ENCODE measurements around the gene MAGEC3.
"Not testable (repeated sequence)": the region's sequence is repeated elsewhere in the genome, so short reads cannot be mapped to it uniquely, and the experiment has no call there.

Gene MAGEC3

GRCh38 chrX:141838016-141838415 lies at the start of gene MAGEC3:
Gene MAGEC3 (plus strand): TSS chrX:141838316. CDS start chrX:141838316, 0 bp downstream.
- DNase-seq (ENCODE audit: low read depth), result no peak

- no peak for DNase-seq (ENCODE audit: low read depth)
Observed at GRCh38 chrX:141791856-141792255, 46.3 kb upstream of the MAGEC3 start.

- no peak for DNase-seq (ENCODE audit: low read depth)
Observed at GRCh38 chrX:141811438-141811837, 26.7 kb upstream of the MAGEC3 start.

- no peak for DNase-seq (ENCODE audit: low read depth)
Observed at GRCh38 chrX:141814213-141814857, 23.8 kb upstream of the MAGEC3 start.

- DNase-seq (ENCODE audit: low read depth), result no peak
Observed at GRCh38 chrX:141815904-141816303, 22.2 kb upstream of the MAGEC3 start.

- DNase-seq (ENCODE audit: low read depth), result no peak
Observed at GRCh38 chrX:141832247-141832646, 5.9 kb upstream of the MAGEC3 start.

GRCh38 chrX:141839856-141840255 lies 1.7 kb downstream of the MAGEC3 start:
- DNase-seq (ENCODE audit: low read depth), result no peak

- DNase-seq (ENCODE audit: low read depth), result no peak
Observed at GRCh38 chrX:141857479-141857878, 19.4 kb downstream of the MAGEC3 start.

- no peak for DNase-seq (ENCODE audit: low read depth)
Observed at GRCh38 chrX:141879616-141880015, 41.5 kb downstream of the MAGEC3 start.

- DNase-seq (ENCODE audit: low read depth), result not testable (repeated sequence)
Observed at GRCh38 chrX:141888811-141889210, 50.7 kb downstream of the MAGEC3 start.

- no peak for DNase-seq (ENCODE audit: low read depth)
Observed at GRCh38 chrX:141894733-141895132, 56.6 kb downstream of the MAGEC3 start.

GRCh38 chrX:141897690-141898089 lies 59.6 kb downstream of the MAGEC3 start:
- no peak for DNase-seq (ENCODE audit: low read depth)

- DNase-seq (ENCODE audit: low read depth), result no peak
Observed at GRCh38 chrX:141902366-141902765, 64.2 kb downstream of the MAGEC3 start.

- no peak for DNase-seq (ENCODE audit: low read depth)
Observed at GRCh38 chrX:141903400-141904155, 65.5 kb downstream of the MAGEC3 start, which contains the start of gene MAGEC1. Gene MAGEC1 (plus strand): TSS chrX:141903894. CDS start chrX:141905073, 1,179 bp downstream.

GRCh38 chrX:141904262-141904661 lies 66.1 kb downstream of the MAGEC3 start:
- no peak for DNase-seq (ENCODE audit: low read depth)

- no peak for DNase-seq (ENCODE audit: low read depth)
Observed at GRCh38 chrX:141917801-141918200, 79.7 kb downstream of the MAGEC3 start.

- no peak for DNase-seq (ENCODE audit: low read depth)
Observed at GRCh38 chrX:141924293-141924692, 86.2 kb downstream of the MAGEC3 start.

- DNase-seq (ENCODE audit: low read depth), result no peak
Observed at GRCh38 chrX:141928432-141928831, 90.3 kb downstream of the MAGEC3 start.

- no peak for DNase-seq (ENCODE audit: low read depth)
Observed at GRCh38 chrX:141934059-141934641, 96.0 kb downstream of the MAGEC3 start.

GRCh38 chrX:141935645-141936044 lies 97.5 kb downstream of the MAGEC3 start:
- DNase-seq (ENCODE audit: low read depth), result no peak

- DNase-seq (ENCODE audit: low read depth), result no peak
Observed at GRCh38 chrX:141936080-141936479, 98.0 kb downstream of the MAGEC3 start.

- no peak for DNase-seq (ENCODE audit: low read depth)
Observed at GRCh38 chrX:141941234-141941633, 103.1 kb downstream of the MAGEC3 start.

GRCh38 chrX:141945426-141945825 lies 107.3 kb downstream of the MAGEC3 start:
- DNase-seq (ENCODE audit: low read depth), result no peak

All from stimulated activated CD8-positive, alpha-beta memory T cell treated with anti-CD3 and anti-CD28 coated beads, Interleukin-15, amount 100 ng/mL, for 1 hour (primary cell).